HepG2 (cell line): ENCODE measurements around the gene MAN2B2. TPM values are rescaled to one million over a fixed set of nuclear protein-coding genes. Genes with fewer than 3 reads are reported as not detected.

Experiments
- ELF3 ChIP-seq: IDR thresholded peaks from 2 replicates; pipeline ENCODE4 v1.6.1; 2016; ENCODE audit warnings: missing genetic modification reagents, missing compliant biosample characterization
- EP300 ChIP-seq, 3 experiments: sonication (generic) in 1 of 3; formaldehyde crosslinking in 1 of 3; IDR thresholded peaks; 2 replicates each; pipeline versions ENCODE4 v1.5.1 to v1.6.1; 2011 to 2020; ENCODE audit warnings: low read depth in 2 of 3, low read length in 2 of 3, borderline replicate concordance in 1 of 3, improper control_type of control experiment in 1 of 3, mild to moderate bottlenecking in 1 of 3, missing genetic modification reagents in 1 of 3, moderate library complexity in 1 of 3
- KLF16 ChIP-seq, 2 experiments: sonication (generic) in 1 of 2; formaldehyde crosslinking in 1 of 2; IDR thresholded peaks; 2 replicates each; pipeline versions ENCODE4 v1.6.1 to v1.8.0; 2016 to 2023; ENCODE audit warnings: missing genetic modification reagents in 2 of 2, missing compliant biosample characterization in 1 of 2
- MLLT10 ChIP-seq: sonication (generic); formaldehyde crosslinking; IDR thresholded peaks from 2 replicates; pipeline ENCODE4 v1.4.0; 2020; ENCODE audit warnings: missing genetic modification reagents
- NCOR1 ChIP-seq: fragments of 200-600 bp; sonication (generic); IDR thresholded peaks from 2 replicates; pipeline ENCODE4 v1.7.0; 2017; ENCODE audit warnings: antibody characterized with exemption, low read length, borderline replicate concordance
- NKX3-1 ChIP-seq: sonication (generic); formaldehyde crosslinking; IDR thresholded peaks from 2 replicates; pipeline ENCODE4 v1.5.0; 2020; ENCODE audit warnings: missing genetic modification reagents
- NR3C1 ChIP-seq: sonication (generic); formaldehyde crosslinking; IDR thresholded peaks from 2 replicates; pipeline ENCODE4 v1.4.0; 2020; ENCODE audit warnings: missing genetic modification reagents
- RORA ChIP-seq: sonication (generic); formaldehyde crosslinking; IDR thresholded peaks from 2 replicates; pipeline ENCODE4 v1.5.0; 2020; ENCODE audit warnings: mild to moderate bottlenecking, missing genetic modification reagents, moderate library complexity
- SP4 ChIP-seq: sonication (generic); formaldehyde crosslinking; IDR thresholded peaks from 2 replicates; pipeline ENCODE4 v1.8.1; 2023; ENCODE audit warnings: mild to moderate bottlenecking, missing genetic modification reagents
- ZFP41 ChIP-seq: sonication (generic); formaldehyde crosslinking; IDR thresholded peaks from 2 replicates; pipeline ENCODE4 v1.4.0; 2020; ENCODE audit warnings: mild to moderate bottlenecking, missing genetic modification reagents, borderline replicate concordance
- ZNF260 ChIP-seq: sonication (generic); formaldehyde crosslinking; IDR thresholded peaks from 2 replicates; pipeline ENCODE4 v1.4.0; 2020; ENCODE audit warnings: missing genetic modification reagents, low read depth, mild to moderate bottlenecking, borderline replicate concordance
- ZNF317 ChIP-seq: sonication (generic); formaldehyde crosslinking; IDR thresholded peaks from 2 replicates; pipeline ENCODE4 v1.5.0; 2020; ENCODE audit warnings: mild to moderate bottlenecking, missing genetic modification reagents
- ZNF547 ChIP-seq: sonication (generic); formaldehyde crosslinking; IDR thresholded peaks from 2 replicates; pipeline ENCODE4 v1.5.1; 2020; ENCODE audit warnings: mild to moderate bottlenecking, missing genetic modification reagents
- ZNF597 ChIP-seq: sonication (generic); formaldehyde crosslinking; IDR thresholded peaks from 2 replicates; pipeline ENCODE4 v1.5.0; 2020; ENCODE audit warnings: missing genetic modification reagents
- ZNF660 ChIP-seq: sonication (generic); formaldehyde crosslinking; IDR thresholded peaks from 2 replicates; pipeline ENCODE4 v1.5.1; 2020; ENCODE audit warnings: mild to moderate bottlenecking, low read depth, missing genetic modification reagents, borderline replicate concordance
- ZNF713 ChIP-seq: sonication (generic); formaldehyde crosslinking; IDR thresholded peaks from 2 replicates; pipeline ENCODE4 v1.4.0; 2020; ENCODE audit warnings: mild to moderate bottlenecking, missing genetic modification reagents
- ZNF792 ChIP-seq: IDR thresholded peaks from 2 replicates; pipeline ENCODE4 v1.6.1; 2016
- ZNF839 ChIP-seq: sonication (generic); formaldehyde crosslinking; IDR thresholded peaks from 2 replicates; pipeline ENCODE4 v1.4.0; 2020; ENCODE audit warnings: missing genetic modification reagents, mild to moderate bottlenecking, borderline replicate concordance
- polyA plus RNA-seq, 8 experiments: library from polyadenylated mRNA; depleted of rRNA in 3 of 8; stranded (reverse) in 7 of 8; unstranded in 1 of 8; fragments of >200 nt; fragmentation: Illumina TruSeq in 4 of 8; extraction: Trizol in 4 of 8; gene quantifications; 2 replicates each; pipeline versions ENCODE4 v1.2.1 to v1.2.3, GENCODE V29; 2011 to 2016; ENCODE audit warnings: low read depth in 4 of 8, missing spikeins in 1 of 8, mixed read lengths in 1 of 8; ENCODE audit not compliant: insufficient read depth in 1 of 8
- total RNA-seq, 5 experiments: library from RNA; depleted of rRNA; stranded (reverse); fragments of >200 nt; fragmentation: Illumina TruSeq; extraction: Trizol; gene quantifications; 2 replicates each; pipeline ENCODE4 v1.2.3, GENCODE V29; 2016; ENCODE audit warnings: low read depth in 1 of 5
- TF ChIP-seq, protein P1 (sequence below): sonication (generic); formaldehyde crosslinking; conservative IDR thresholded peaks from 2 replicates; pipeline ENCODE4 v1.5.0; 2020; ENCODE audit warnings: missing genetic modification reagents
- TF ChIP-seq, protein P2 (sequence below): sonication (generic); formaldehyde crosslinking; IDR thresholded peaks from 2 replicates; pipeline ENCODE4 v1.8.0; 2022; ENCODE audit warnings: mild to moderate bottlenecking, missing genetic modification reagents; ENCODE audit not compliant: insufficient replicate concordance
- TF ChIP-seq, protein P3 (sequence below): sonication (generic); formaldehyde crosslinking; conservative IDR thresholded peaks from 2 replicates; pipeline ENCODE4 v1.4.0; 2020; ENCODE audit warnings: missing genetic modification reagents

The MAN2B2 gene
- total and polyA plus RNA-seq, 2 of the 13 experiments (the other 11 are each of a cell fraction or from before 2014, with no cell fraction given) = 4.8 to 5.4 TPM

DNA sequence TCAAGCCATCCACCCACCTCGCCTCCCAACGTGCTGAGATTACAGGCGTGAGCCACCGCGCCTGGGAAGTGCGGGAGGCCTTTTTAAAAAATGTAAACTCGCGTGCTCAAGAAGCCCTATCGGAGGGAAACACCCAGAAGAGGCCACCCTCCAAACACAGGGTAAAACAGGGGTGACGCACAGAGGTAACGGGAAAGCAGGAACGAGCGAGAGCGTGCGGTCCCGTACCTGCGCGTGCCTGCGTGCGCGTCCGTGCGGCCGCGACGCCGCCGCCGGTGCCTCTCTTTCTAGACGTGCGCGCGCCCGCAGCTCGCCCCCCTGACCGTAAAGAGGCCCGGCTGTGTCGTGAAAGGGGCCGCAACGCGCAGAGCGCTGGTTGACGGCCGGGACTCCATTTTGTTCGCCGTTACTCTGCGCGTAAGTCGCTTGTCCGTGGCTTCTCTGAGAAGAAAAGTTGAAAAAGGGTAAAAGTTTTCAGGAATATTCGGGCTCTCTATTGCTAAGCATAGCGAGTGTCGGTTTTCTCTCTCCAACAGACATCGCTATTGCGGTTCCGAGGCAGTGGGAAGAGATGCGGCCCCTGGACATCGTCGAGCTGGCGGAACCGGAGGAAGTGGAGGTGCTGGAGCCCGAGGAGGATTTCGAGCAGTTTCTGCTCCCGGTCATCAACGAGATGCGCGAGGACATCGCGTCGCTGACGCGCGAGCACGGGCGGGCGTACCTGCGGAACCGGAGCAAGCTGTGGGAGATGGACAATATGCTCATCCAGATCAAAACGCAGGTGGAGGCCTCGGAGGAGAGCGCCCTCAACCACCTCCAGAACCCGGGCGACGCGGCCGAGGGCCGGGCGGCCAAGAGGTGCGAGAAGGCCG lies 65.5 kb downstream of the MAN2B2 start, which contains the start of gene MRFAP1 (continued):
- TF ChIP-seq, protein P1, sequence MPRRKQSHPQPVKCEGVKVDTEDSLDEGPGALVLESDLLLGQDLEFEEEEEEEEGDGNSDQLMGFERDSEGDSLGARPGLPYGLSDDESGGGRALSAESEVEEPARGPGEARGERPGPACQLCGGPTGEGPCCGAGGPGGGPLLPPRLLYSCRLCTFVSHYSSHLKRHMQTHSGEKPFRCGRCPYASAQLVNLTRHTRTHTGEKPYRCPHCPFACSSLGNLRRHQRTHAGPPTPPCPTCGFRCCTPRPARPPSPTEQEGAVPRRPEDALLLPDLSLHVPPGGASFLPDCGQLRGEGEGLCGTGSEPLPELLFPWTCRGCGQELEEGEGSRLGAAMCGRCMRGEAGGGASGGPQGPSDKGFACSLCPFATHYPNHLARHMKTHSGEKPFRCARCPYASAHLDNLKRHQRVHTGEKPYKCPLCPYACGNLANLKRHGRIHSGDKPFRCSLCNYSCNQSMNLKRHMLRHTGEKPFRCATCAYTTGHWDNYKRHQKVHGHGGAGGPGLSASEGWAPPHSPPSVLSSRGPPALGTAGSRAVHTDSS (CRISPR knock-in tag) = no peak; the same call in 1 of the 2 replicates
- TF ChIP-seq ZNF317 (peak; percentile 80; the same call in 1 of the 2 replicates), MLLT10 (no peak), ZNF792 (CRISPR knock-in tag) (no peak; the same call in 1 of the 2 replicates), NR3C1 (CRISPR knock-in tag) (no peak), NCOR1 (no peak), ZNF839 (CRISPR knock-in tag) (no peak), RORA (CRISPR knock-in tag) (no peak), KLF16 (CRISPR knock-in tag; IDR thresholded peaks at IDR 0.05) (peak in 1 of 2 experiments; percentile 83; a peak in 2 of 4 replicates), ZNF713 (CRISPR knock-in tag) (no peak), ZFP41 (CRISPR knock-in tag) (no peak), EP300 (IDR thresholded peaks at IDR 0.05; ENCODE audit: low read depth in 2 of 2, low read length in 2 of 2) (no peak; a peak in 1 of 4 replicates), EP300 (CRISPR knock-in tag; IDR thresholded peaks at IDR 0.05; ENCODE audit: borderline replicate concordance) (no peak), NKX3-1 (CRISPR knock-in tag) (peak; percentile 56; the same call in 1 of the 2 replicates), ZNF547 (peak; percentile 87), ELF3 (peak; percentile 61; the same call in 1 of the 2 replicates), SP4 (CRISPR knock-in tag) (peak; percentile 66; the same call in 1 of the 2 replicates), ZNF660 (peak; percentile 41; the same call in 1 of the 2 replicates), ZNF597 (CRISPR knock-in tag) (no peak), ZNF260 (CRISPR knock-in tag) (no peak)
- TF ChIP-seq, protein P2, sequence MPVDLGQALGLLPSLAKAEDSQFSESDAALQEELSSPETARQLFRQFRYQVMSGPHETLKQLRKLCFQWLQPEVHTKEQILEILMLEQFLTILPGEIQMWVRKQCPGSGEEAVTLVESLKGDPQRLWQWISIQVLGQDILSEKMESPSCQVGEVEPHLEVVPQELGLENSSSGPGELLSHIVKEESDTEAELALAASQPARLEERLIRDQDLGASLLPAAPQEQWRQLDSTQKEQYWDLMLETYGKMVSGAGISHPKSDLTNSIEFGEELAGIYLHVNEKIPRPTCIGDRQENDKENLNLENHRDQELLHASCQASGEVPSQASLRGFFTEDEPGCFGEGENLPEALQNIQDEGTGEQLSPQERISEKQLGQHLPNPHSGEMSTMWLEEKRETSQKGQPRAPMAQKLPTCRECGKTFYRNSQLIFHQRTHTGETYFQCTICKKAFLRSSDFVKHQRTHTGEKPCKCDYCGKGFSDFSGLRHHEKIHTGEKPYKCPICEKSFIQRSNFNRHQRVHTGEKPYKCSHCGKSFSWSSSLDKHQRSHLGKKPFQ (CRISPR knock-in tag) = peak; percentile 85
- TF ChIP-seq, protein P3, sequence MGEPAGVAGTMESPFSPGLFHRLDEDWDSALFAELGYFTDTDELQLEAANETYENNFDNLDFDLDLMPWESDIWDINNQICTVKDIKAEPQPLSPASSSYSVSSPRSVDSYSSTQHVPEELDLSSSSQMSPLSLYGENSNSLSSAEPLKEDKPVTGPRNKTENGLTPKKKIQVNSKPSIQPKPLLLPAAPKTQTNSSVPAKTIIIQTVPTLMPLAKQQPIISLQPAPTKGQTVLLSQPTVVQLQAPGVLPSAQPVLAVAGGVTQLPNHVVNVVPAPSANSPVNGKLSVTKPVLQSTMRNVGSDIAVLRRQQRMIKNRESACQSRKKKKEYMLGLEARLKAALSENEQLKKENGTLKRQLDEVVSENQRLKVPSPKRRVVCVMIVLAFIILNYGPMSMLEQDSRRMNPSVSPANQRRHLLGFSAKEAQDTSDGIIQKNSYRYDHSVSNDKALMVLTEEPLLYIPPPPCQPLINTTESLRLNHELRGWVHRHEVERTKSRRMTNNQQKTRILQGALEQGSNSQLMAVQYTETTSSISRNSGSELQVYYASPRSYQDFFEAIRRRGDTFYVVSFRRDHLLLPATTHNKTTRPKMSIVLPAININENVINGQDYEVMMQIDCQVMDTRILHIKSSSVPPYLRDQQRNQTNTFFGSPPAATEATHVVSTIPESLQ (CRISPR knock-in tag) = no peak; the same call in 1 of the 2 replicates
